CD4-positive, CD25-positive, alpha-beta regulatory T cell (primary cell): ENCODE data around the gene BTNL9. TPM values are rescaled to one million over a fixed set of nuclear protein-coding genes. Genes with fewer than 3 reads are reported as not detected.

ENCODE experiments used
- ATAC-seq, 2 donors: fragments of 150-1000 bp; cut with Tn5 transposase; one replicate each; pipeline ENCODE4 v1.10.0; 2021; ENCODE audit warnings: low read depth in 2 of 2, moderate number of reproducible peaks in 2 of 2, moderate library complexity in 1 of 2
- DNase-seq, 3 donors: peaks; one replicate each; pipeline versions ENCODE4 v3.0.0 to v3.0.0-alpha.2; 2012 to 2022; ENCODE audit warnings: mixed read lengths in 1 of 3
- H3K27ac ChIP-seq: one replicate; pipeline ENCODE4 v1.7.0; 2013; ENCODE audit warnings: mild to moderate bottlenecking, low read length; ENCODE audit not compliant: insufficient read depth, poor library complexity, severe bottlenecking
- H3K27me3 ChIP-seq: one replicate; pipeline ENCODE4 v1.7.0; 2013; ENCODE audit warnings: low read length; ENCODE audit not compliant: control insufficient read depth, insufficient read depth
- H3K36me3 ChIP-seq: one replicate; pipeline ENCODE4 v1.7.0; 2013; ENCODE audit warnings: mild to moderate bottlenecking, low read length, moderate library complexity; ENCODE audit not compliant: control insufficient read depth, insufficient read depth
- H3K4me1 ChIP-seq: 2 replicates; pipeline ENCODE4 v1.7.0; 2013; ENCODE audit warnings: mild to moderate bottlenecking, low read length; ENCODE audit not compliant: insufficient read depth, control insufficient read depth, poor library complexity, severe bottlenecking
- H3K4me3 ChIP-seq: one replicate; pipeline ENCODE4 v1.7.0; 2013; ENCODE audit warnings: low read depth, mild to moderate bottlenecking, low read length, moderate library complexity
- H3K9me3 ChIP-seq, 2 experiments: 1 replicate in 1 of 2; 2 replicates in 1 of 2; pipeline ENCODE4 v1.7.0; 2013; ENCODE audit warnings: low read length in 2 of 2, mild to moderate bottlenecking in 1 of 2, moderate library complexity in 1 of 2; ENCODE audit not compliant: control insufficient read depth in 2 of 2
- H3K27ac Mint-ChIP-seq, 3 donors: one replicate each; pipeline ENCODE4 v1.8.0; 2020 to 2022; ENCODE audit warnings: mild to moderate bottlenecking in 3 of 3, mixed read lengths in 3 of 3, moderate library complexity in 2 of 3
- H3K27me3 Mint-ChIP-seq: one replicate; pipeline ENCODE4 v1.8.0; 2022; ENCODE audit warnings: mild to moderate bottlenecking, mixed read lengths
- H3K36me3 Mint-ChIP-seq: one replicate; pipeline ENCODE4 v1.8.0; 2020; ENCODE audit warnings: mixed read lengths
- H3K4me1 Mint-ChIP-seq, 4 donors: one replicate each; pipeline ENCODE4 v1.8.0; 2020 to 2022; ENCODE audit warnings: mixed read lengths in 4 of 4, mild to moderate bottlenecking in 1 of 4
- H3K4me3 Mint-ChIP-seq, 4 donors: one replicate each; pipeline ENCODE4 v1.8.0; 2020 to 2022; ENCODE audit warnings: mild to moderate bottlenecking in 4 of 4, mixed read lengths in 4 of 4, moderate library complexity in 3 of 4
- H3K9me3 Mint-ChIP-seq, 7 donors: one replicate each; pipeline ENCODE4 v1.8.0; 2020 to 2022; ENCODE audit warnings: mixed read lengths in 7 of 7, mild to moderate bottlenecking in 3 of 7, moderate library complexity in 2 of 7
- polyA plus RNA-seq, 4 donors: library from polyadenylated mRNA; unstranded; fragments of 300-500 nt; fragmentation: Illumina TruSeq; gene quantifications; one replicate each; pipeline ENCODE4 v1.2.3, GENCODE V29; 2021
- total RNA-seq: library from RNA; stranded (reverse); gene quantifications from one replicate; pipeline ENCODE4 v1.2.3, GENCODE V29; 2022

BTNL9 gene
- total and polyA plus RNA-seq, 5 donors from 2014 or later, result not detected

DNA sequence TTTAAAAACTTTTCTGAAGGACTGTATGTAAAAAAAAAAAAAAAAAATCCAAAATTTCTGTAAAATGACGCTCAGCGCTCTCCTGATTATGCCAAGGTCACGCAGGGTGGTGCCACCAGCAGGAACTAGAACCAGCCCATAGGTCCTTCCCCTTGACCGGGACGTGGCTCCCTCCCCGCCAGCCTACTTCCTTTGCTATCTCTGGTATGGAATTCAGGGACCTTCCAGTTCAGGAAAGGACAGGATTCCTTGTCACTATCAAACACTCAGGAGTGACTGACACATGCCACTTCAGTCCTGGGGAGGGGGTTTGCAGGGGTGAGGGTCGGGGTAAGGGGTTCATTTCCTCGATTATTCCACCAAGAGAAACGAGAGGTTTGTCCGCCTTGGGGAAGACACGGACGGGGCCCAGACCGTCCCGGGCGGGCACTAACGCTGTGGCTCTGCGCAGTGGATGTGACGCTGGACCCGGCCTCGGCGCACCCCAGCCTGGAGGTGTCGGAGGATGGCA, 18.8 kb downstream of the BTNL9 start:
- H3K4me3 Mint-ChIP-seq, result no peak overlapping the region
- Histone ChIP-seq H3K27ac (no peak overlapping the region), H3K36me3 (no peaks in the 10 kb centered on the region), H3K9me3 (no peaks in the 10 kb centered on the region), H3K4me3 (no peak overlapping the region), H3K27me3 (peaks cover 53% of the 10 kb centered on the region), H3K4me1 (peaks cover 2% of the 10 kb centered on the region)
- no peak overlapping the region for H3K27ac Mint-ChIP-seq
- peaks cover 0 to 9% (median 0%) of the 10 kb centered on the region in 7 donors for H3K9me3 Mint-ChIP-seq
- H3K4me1 Mint-ChIP-seq, result peaks cover 0 to 15% (median 2%) of the 10 kb centered on the region in 4 donors
- ATAC-seq (no peak), DNase-seq (no peak)
- no peaks in the 10 kb centered on the region for H3K36me3 Mint-ChIP-seq
- H3K27me3 Mint-ChIP-seq, result peaks cover 95% of the 10 kb centered on the region

DNA sequence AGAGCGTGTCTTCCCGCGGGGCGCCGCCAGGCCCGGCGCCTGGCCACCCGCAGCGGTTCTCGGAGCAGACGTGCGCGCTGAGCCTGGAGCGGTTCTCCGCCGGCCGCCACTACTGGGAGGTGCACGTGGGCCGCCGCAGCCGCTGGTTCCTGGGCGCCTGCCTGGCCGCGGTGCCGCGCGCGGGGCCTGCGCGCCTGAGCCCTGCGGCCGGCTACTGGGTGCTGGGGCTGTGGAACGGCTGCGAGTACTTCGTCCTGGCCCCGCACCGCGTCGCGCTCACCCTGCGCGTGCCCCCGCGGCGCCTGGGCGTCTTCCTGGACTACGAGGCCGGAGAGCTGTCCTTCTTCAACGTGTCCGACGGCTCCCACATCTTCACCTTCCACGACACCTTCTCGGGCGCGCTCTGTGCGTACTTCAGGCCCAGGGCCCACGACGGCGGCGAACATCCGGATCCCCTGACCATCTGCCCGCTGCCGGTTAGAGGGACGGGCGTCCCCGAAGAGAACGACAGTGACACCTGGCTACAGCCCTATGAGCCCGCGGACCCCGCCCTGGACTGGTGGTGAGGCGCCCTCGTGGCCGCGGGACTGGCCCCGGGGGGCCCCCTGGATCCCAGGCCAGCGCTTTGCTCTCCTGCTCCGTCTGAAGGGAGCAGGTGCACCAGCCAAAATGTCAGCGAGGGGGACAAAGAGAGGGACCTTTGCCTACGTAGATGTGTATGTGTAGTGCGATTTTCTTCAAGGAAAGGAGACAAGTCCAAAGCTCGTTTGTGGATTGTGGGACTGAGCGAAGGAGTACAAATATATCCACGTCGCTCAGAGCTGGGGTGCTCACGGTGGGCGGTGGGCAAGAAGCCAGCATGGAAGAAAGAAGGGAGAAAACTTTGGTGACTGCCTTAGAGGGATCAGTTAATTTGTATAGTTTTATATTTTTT, 19.5 kb downstream of the BTNL9 start:
- no peak overlapping the region for H3K27ac Mint-ChIP-seq
- Histone ChIP-seq H3K27me3 (peaks cover 47% of the 10 kb centered on the region), H3K27ac (no peak overlapping the region)

DNA sequence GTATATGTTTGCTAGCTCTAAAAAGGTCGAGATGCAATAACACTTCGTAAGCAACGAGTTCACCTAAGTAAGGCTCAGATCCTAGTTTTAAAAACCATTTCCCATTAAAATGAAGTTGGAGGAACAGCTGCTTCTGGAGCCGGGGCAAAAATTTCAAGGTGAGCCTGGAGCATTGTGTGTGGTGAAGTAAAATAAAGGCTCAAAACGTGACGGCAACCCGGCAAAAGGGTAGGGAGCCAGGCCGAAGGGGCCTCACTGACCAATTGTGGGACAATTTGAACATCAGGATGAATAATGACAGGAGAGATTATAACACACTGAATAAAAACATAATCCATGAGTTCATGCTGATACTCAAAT, 20.1 kb downstream of the BTNL9 start:
- Histone ChIP-seq H3K36me3 (no peaks in the 10 kb centered on the region), H3K4me3 (no peak overlapping the region), H3K27ac (no peak overlapping the region), H3K4me1 (no peaks in the 10 kb centered on the region), H3K9me3 (no peaks in the 10 kb centered on the region), H3K27me3 (peaks cover 41% of the 10 kb centered on the region)
- DNase-seq, result no peak
- H3K4me1 Mint-ChIP-seq, result peaks cover 0 to 7% (median 0%) of the 10 kb centered on the region in 4 donors
- H3K27ac Mint-ChIP-seq, result no peak overlapping the region
- no peaks in the 10 kb centered on the region for H3K36me3 Mint-ChIP-seq
- H3K9me3 Mint-ChIP-seq, result peaks cover 0 to 4% (median 0%) of the 10 kb centered on the region in 7 donors
- H3K27me3 Mint-ChIP-seq, result peaks cover 82% of the 10 kb centered on the region
- H3K4me3 Mint-ChIP-seq, result no peak overlapping the region
- ATAC-seq, result no peak

More for the DNA sequence above, 19.5 kb downstream of the BTNL9 start:
- Histone ChIP-seq H3K36me3 (no peaks in the 10 kb centered on the region), H3K9me3 (no peaks in the 10 kb centered on the region), H3K4me3 (no peak overlapping the region), H3K4me1 (no peaks in the 10 kb centered on the region)
- Mint-ChIP-seq H3K36me3 (no peaks in the 10 kb centered on the region), H3K4me1 (peaks cover 0 to 8% (median 0%) of the 10 kb centered on the region in 4 donors), H3K9me3 (peaks cover 0 to 7% (median 0%) of the 10 kb centered on the region in 7 donors), H3K27me3 (peaks cover 88% of the 10 kb centered on the region), H3K4me3 (no peak overlapping the region)
- DNase-seq (no peak), ATAC-seq (no peak)

DNA sequence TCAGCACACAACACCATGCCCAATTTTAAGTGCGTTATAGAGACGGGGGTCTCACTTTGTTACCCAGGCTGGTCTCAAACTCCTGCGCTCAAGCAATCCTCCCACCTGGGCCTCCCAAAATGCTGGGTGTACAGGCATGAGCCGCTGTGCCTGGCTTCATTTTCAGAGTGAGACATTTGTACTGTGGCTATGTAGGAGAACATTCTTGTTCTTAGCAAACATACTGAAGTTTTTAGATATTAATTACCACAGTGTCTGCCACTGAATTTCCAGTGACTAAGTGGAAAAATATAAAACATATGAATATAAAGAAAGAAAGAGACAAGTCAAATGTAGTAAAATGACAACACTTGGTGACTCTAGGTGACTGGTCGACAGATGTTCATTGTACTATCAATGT, 20.9 kb downstream of the BTNL9 start:
- ATAC-seq, result no peak
- H3K27me3 ChIP-seq, result peaks cover 39% of the 10 kb centered on the region

DNA sequence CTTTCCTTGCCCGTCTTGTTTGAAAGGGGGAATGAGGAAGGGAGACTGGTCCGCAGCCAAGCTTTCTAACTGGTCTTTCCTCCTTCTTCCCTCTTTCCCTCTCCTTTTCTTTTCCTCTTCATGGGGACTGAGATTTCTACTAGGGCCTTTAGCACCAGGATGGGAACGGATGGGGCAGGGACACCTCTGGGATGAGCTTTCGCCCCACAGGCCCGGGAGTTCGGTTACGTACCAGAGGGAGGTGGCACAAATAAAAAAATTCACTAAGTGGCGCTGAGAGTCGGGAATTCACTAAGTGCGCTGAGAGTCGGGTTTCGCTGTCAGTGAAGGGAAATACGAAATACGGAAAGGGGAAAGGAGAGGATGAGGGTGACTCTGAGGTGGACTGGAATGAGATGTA, 21.6 kb downstream of the BTNL9 start:
- H3K27me3 Mint-ChIP-seq, result peaks cover 76% of the 10 kb centered on the region
- peaks cover 38% of the 10 kb centered on the region for H3K27me3 ChIP-seq

More for the DNA sequence above, 20.9 kb downstream of the BTNL9 start:
- Histone ChIP-seq H3K27ac (no peak overlapping the region), H3K36me3 (no peaks in the 10 kb centered on the region), H3K4me3 (no peak overlapping the region), H3K4me1 (no peaks in the 10 kb centered on the region), H3K9me3 (no peaks in the 10 kb centered on the region)
- H3K36me3 Mint-ChIP-seq, result no peaks in the 10 kb centered on the region
- H3K4me1 Mint-ChIP-seq, result peaks cover 0 to 7% (median 0%) of the 10 kb centered on the region in 4 donors
- no peak overlapping the region for H3K27ac Mint-ChIP-seq
- H3K9me3 Mint-ChIP-seq, result peaks cover 0 to 5% (median 0%) of the 10 kb centered on the region in 7 donors
- DNase-seq, result no peak
- H3K4me3 Mint-ChIP-seq, result no peak overlapping the region
- peaks cover 76% of the 10 kb centered on the region for H3K27me3 Mint-ChIP-seq

DNA sequence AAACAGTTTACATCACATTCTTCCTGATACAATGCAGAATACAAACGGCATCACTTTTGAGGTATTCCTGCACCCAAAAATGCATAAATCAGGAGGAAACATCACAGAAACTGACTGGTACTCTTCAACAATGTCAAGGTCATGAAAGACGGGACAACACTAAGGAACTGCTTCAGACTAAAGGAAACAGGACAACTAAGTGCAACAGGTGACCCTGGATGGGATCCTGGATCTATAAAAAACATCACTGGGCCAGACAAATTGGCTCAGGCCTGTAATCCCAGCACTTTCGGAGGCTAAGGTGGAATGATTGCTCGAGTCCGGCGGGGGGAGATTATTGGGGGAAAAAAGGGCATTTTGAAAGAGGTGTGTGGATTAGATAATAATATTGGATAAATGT, 22.6 kb downstream of the BTNL9 start:
- DNase-seq (no peak), ATAC-seq (no peak)
- peaks cover 0 to 7% (median 0%) of the 10 kb centered on the region in 4 donors for H3K4me1 Mint-ChIP-seq
- Histone ChIP-seq H3K4me1 (no peaks in the 10 kb centered on the region), H3K27me3 (peaks cover 36% of the 10 kb centered on the region), H3K27ac (no peak overlapping the region), H3K4me3 (no peak overlapping the region), H3K36me3 (no peaks in the 10 kb centered on the region), H3K9me3 (no peaks in the 10 kb centered on the region)
- no peak overlapping the region for H3K4me3 Mint-ChIP-seq
- H3K9me3 Mint-ChIP-seq, result peaks cover 0 to 6% (median 0%) of the 10 kb centered on the region in 7 donors
- no peaks in the 10 kb centered on the region for H3K36me3 Mint-ChIP-seq
- no peak overlapping the region for H3K27ac Mint-ChIP-seq
- H3K27me3 Mint-ChIP-seq, result peaks cover 74% of the 10 kb centered on the region

More for the DNA sequence above, 21.6 kb downstream of the BTNL9 start:
- Mint-ChIP-seq H3K9me3 (peaks cover 0 to 6% (median 0%) of the 10 kb centered on the region in 7 donors), H3K4me3 (no peak overlapping the region), H3K27ac (no peak overlapping the region), H3K36me3 (no peaks in the 10 kb centered on the region), H3K4me1 (peaks cover 0 to 7% (median 0%) of the 10 kb centered on the region in 4 donors)
- ATAC-seq (no peak), DNase-seq (no peak)
- Histone ChIP-seq H3K4me3 (no peak overlapping the region), H3K36me3 (no peaks in the 10 kb centered on the region), H3K4me1 (no peaks in the 10 kb centered on the region), H3K27ac (no peak overlapping the region), H3K9me3 (no peaks in the 10 kb centered on the region)

DNA sequence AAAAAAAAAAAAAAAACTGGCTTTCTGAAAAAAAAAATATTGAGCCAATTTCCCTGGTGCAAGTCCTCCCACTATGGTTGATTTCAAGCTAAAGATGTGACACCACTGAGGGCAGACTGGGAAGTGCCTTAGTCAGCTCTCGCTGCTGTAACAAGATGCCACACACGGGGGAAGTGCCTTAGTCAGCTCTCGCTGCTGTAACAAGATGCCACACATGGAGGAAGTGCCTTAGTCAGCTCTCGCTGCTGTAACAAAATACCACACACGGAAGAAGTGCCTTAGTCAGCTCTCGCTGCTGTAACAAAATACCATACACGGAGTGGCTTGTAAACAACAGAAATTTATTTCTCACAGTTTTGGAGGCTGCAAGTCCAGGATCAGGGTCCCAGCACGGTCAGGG, 23.4 kb downstream of the BTNL9 start:
- Histone ChIP-seq H3K36me3 (no peaks in the 10 kb centered on the region), H3K4me3 (no peak overlapping the region), H3K9me3 (no peaks in the 10 kb centered on the region), H3K27ac (no peak overlapping the region), H3K4me1 (no peaks in the 10 kb centered on the region), H3K27me3 (peaks cover 28% of the 10 kb centered on the region)
- H3K36me3 Mint-ChIP-seq, result no peaks in the 10 kb centered on the region
- peaks cover 74% of the 10 kb centered on the region for H3K27me3 Mint-ChIP-seq
- DNase-seq, result no peak
- ATAC-seq, result no peak
- no peak overlapping the region for H3K4me3 Mint-ChIP-seq
- H3K4me1 Mint-ChIP-seq, result peaks cover 0 to 4% (median 0%) of the 10 kb centered on the region in 4 donors
- H3K9me3 Mint-ChIP-seq, result peaks cover 0 to 6% (median 0%) of the 10 kb centered on the region in 7 donors
- no peak overlapping the region for H3K27ac Mint-ChIP-seq
